Measurements from ENCODE around the gene LIPC.

Gene LIPC

DNA sequence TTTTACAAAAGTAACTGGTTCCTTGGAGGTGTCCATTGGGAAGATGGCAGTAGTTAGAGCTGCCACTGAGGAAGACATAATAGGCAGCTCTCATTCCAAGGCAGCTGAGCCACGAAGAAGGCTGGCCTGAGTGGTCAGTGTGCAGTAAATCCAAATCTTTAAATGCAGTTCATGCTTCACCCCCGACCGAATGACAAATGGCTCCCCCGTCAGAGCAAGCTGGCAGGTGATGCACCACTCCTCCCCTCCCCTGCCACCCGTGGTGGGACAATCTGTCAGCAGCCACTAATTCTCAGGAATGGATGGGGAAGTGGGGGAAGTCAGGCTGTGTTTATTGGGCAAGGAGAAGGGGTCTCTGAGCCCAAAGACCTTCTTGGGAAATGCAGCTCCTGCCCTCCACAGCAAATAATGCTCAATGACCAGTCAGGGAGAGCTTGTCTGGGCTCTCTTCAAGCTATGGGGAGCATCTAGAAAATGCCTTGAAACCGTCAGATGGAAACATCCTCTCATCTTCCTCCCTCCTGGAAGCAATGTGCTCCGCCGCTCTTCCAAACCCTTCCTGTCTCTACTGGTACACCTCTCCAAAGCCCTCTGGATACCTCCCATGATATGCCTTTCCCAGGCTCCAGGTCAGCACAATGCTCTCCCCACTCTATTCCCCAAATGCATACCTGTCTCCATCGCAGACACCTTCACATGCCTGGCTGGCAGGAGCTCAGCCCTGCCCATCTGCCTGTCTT is 65.4 kb downstream of the LIPC start:
- no peak for TF ChIP-seq TEAD4 (IDR thresholded peaks at IDR 0.05)
- TF ChIP-seq ZBTB7A (IDR thresholded peaks at IDR 0.05; ENCODE audit: low read depth), result no peak

DNA sequence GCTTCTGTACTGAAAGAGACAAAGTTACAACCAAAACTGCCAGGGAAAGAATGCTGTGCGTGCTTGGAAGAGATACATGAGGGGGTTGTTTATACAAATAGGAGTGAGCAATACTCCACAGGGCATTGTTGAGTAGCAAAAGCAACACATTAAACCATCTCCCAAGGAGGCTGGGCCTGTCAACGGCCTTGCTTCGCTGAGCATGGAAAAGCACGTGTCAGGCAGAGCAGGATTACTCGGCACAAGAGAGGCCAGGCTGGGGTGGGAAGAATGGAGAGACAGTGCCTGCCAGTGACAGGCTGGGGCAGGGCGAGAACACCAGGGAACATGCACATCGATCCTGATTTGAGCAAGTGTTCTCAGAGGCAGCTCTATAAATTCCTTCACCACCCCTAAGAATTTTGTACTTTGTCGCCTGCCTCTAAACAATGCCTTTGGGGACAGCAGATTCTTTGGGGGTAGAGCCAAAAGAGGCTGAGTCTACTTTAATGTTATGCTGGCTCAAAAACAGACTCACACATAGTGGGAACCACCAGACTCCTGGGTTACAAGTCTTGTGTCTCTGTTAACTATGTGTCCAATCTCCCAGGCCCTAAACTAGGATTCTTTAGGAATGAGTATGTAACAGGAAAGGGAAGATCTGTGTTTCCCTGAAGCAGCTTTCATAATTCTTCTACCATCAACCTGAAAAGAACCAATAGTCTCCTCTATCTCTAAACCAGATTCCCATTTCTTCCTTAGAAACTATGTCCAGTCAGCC is 67.2 kb downstream of the LIPC start:
- TF ChIP-seq YY1 (IDR thresholded peaks at IDR 0.05; ENCODE audit: low read depth) (no peak), TEAD4 (IDR thresholded peaks at IDR 0.05) (peak; percentile 32; the same call in 1 of the 2 replicates), TAF1 (IDR thresholded peaks at IDR 0.05; ENCODE audit: low read depth) (no peak), CEBPB (IDR thresholded peaks at IDR 0.05) (no peak), TCF12 (IDR thresholded peaks at IDR 0.05; ENCODE audit: low read depth) (peak; percentile 67), RAD21 (IDR thresholded peaks at IDR 0.05; ENCODE audit: low read depth) (peak; percentile 9; the same call in 1 of the 2 replicates), EP300 (IDR thresholded peaks at IDR 0.05; ENCODE audit: borderline replicate concordance) (peak; percentile 83), NFIC (IDR thresholded peaks at IDR 0.05) (peak; percentile 50; the same call in 1 of the 2 replicates), FOXM1 (IDR thresholded peaks at IDR 0.05; ENCODE audit: borderline replicate concordance, low read depth) (peak; percentile 25; the same call in 1 of the 2 replicates), CREB1 (IDR thresholded peaks at IDR 0.05; ENCODE audit: low read depth) (no peak)
- TF ChIP-seq, protein P1, sequence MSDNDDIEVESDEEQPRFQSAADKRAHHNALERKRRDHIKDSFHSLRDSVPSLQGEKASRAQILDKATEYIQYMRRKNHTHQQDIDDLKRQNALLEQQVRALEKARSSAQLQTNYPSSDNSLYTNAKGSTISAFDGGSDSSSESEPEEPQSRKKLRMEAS (IDR thresholded peaks at IDR 0.05), result peak; percentile 99
- TF ChIP-seq, protein P2, sequence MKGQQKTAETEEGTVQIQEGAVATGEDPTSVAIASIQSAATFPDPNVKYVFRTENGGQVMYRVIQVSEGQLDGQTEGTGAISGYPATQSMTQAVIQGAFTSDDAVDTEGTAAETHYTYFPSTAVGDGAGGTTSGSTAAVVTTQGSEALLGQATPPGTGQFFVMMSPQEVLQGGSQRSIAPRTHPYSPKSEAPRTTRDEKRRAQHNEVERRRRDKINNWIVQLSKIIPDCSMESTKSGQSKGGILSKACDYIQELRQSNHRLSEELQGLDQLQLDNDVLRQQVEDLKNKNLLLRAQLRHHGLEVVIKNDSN (IDR thresholded peaks at IDR 0.05), result peak; percentile 65

DNA sequence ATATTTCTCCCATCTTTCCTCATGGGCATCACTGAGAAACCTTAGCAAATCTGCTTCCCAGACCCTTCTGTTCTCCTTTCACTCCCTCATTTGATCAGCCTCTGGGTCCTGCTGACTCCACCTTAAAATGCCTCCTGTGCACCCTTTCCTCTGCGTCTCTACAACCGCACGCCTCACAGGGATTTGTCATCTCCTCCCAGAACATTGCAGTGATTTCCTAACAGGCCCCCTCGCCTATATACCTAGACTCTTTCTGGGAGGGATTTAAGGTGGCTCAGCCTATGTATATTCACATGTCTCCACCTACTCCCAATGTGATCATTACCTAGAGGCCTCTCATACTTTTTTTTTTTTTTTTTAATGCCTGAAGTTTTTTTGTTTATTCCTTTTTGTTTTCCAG is 69.2 kb downstream of the LIPC start:
- no peak for TF ChIP-seq TAF1 (IDR thresholded peaks at IDR 0.05; ENCODE audit: low read depth)
- no peak for TF ChIP-seq EGR1 (IDR thresholded peaks at IDR 0.05)
- TF ChIP-seq TEAD4 (IDR thresholded peaks at IDR 0.05), result no peak
- no peak for TF ChIP-seq CREB1 (IDR thresholded peaks at IDR 0.05; ENCODE audit: low read depth)
- no peak for TF ChIP-seq CEBPB (IDR thresholded peaks at IDR 0.05)
- no peak for TF ChIP-seq YY1 (IDR thresholded peaks at IDR 0.05; ENCODE audit: low read depth)
- TF ChIP-seq, protein P2 (IDR thresholded peaks at IDR 0.05), result no peak
- TF ChIP-seq, protein P3, sequence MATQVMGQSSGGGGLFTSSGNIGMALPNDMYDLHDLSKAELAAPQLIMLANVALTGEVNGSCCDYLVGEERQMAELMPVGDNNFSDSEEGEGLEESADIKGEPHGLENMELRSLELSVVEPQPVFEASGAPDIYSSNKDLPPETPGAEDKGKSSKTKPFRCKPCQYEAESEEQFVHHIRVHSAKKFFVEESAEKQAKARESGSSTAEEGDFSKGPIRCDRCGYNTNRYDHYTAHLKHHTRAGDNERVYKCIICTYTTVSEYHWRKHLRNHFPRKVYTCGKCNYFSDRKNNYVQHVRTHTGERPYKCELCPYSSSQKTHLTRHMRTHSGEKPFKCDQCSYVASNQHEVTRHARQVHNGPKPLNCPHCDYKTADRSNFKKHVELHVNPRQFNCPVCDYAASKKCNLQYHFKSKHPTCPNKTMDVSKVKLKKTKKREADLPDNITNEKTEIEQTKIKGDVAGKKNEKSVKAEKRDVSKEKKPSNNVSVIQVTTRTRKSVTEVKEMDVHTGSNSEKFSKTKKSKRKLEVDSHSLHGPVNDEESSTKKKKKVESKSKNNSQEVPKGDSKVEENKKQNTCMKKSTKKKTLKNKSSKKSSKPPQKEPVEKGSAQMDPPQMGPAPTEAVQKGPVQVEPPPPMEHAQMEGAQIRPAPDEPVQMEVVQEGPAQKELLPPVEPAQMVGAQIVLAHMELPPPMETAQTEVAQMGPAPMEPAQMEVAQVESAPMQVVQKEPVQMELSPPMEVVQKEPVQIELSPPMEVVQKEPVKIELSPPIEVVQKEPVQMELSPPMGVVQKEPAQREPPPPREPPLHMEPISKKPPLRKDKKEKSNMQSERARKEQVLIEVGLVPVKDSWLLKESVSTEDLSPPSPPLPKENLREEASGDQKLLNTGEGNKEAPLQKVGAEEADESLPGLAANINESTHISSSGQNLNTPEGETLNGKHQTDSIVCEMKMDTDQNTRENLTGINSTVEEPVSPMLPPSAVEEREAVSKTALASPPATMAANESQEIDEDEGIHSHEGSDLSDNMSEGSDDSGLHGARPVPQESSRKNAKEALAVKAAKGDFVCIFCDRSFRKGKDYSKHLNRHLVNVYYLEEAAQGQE (IDR thresholded peaks at IDR 0.05; ENCODE audit: low read depth), result no peak
- TF ChIP-seq TCF12 (IDR thresholded peaks at IDR 0.05; ENCODE audit: low read depth), result no peak
- TF ChIP-seq ZBTB7A (IDR thresholded peaks at IDR 0.05; ENCODE audit: low read depth), result no peak
- TF ChIP-seq EP300 (IDR thresholded peaks at IDR 0.05; ENCODE audit: borderline replicate concordance), result no peak
- no peak for TF ChIP-seq RAD21 (IDR thresholded peaks at IDR 0.05; ENCODE audit: low read depth)
- TF ChIP-seq, protein P1 (IDR thresholded peaks at IDR 0.05), result no peak
- TF ChIP-seq NFIC (IDR thresholded peaks at IDR 0.05), result no peak

DNA sequence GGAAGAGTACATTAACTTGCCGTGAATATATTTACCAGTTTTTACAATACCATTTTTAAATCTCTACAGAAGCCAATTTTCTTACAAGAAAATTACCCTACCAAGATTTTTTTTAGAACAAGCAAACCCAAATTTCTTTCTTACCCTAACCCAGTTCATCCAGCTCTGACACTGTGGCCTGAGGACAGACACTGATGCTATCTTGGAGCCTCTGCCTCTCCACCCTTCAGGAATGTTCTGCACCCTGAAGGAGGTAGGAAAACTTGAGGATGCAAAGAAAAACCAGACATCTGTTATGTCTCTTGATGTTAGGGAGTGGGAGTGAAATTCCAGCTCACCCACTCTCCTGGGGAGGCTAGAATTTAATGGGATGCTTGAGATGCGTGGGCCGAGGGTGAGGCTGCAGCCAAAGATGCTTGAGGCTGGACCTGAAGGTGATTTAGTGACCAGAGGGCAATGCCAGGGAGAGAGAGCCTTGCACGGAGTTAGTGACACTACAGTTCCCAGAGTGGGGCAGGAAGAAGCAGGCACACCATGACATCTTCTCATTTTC is 69.9 kb downstream of the LIPC start:
- no peak for TF ChIP-seq TEAD4 (IDR thresholded peaks at IDR 0.05)
- TF ChIP-seq RAD21 (IDR thresholded peaks at IDR 0.05; ENCODE audit: low read depth), result no peak
- TF ChIP-seq TCF12 (IDR thresholded peaks at IDR 0.05; ENCODE audit: low read depth), result no peak
- no peak for TF ChIP-seq EP300 (IDR thresholded peaks at IDR 0.05; ENCODE audit: borderline replicate concordance)
- no peak for TF ChIP-seq TAF1 (IDR thresholded peaks at IDR 0.05; ENCODE audit: low read depth)
- no peak for TF ChIP-seq CREB1 (IDR thresholded peaks at IDR 0.05; ENCODE audit: low read depth)
- TF ChIP-seq FOXM1 (IDR thresholded peaks at IDR 0.05; ENCODE audit: borderline replicate concordance, low read depth), result no peak
- TF ChIP-seq, protein P1 (IDR thresholded peaks at IDR 0.05), result no peak
- TF ChIP-seq NFIC (IDR thresholded peaks at IDR 0.05), result no peak
- TF ChIP-seq, protein P2 (IDR thresholded peaks at IDR 0.05), result no peak
- no peak for TF ChIP-seq YY1 (IDR thresholded peaks at IDR 0.05; ENCODE audit: low read depth)
- TF ChIP-seq, protein P3 (IDR thresholded peaks at IDR 0.05; ENCODE audit: low read depth), result no peak
- TF ChIP-seq EGR1 (IDR thresholded peaks at IDR 0.05), result no peak
- no peak for TF ChIP-seq ZBTB7A (IDR thresholded peaks at IDR 0.05; ENCODE audit: low read depth)
- no peak for TF ChIP-seq CEBPB (IDR thresholded peaks at IDR 0.05)
